Gastroesophageal sphincter (tissue), 2 donors: ENCODE results near the gene ZNF329.

Experiments
- POLR2A ChIP-seq, 2 donors: fragments of 450-650 bp; IDR thresholded peaks; one replicate each; pipeline ENCODE4 v1.6.1; 2017; ENCODE audit warnings: antibody characterized with exemption in 2 of 2, mild to moderate bottlenecking in 2 of 2, moderate library complexity in 1 of 2
- POLR2AphosphoS5 ChIP-seq: sonication (generic); formaldehyde crosslinking; IDR thresholded peaks from one replicate; pipeline ENCODE4 v1.6.1; 2017; ENCODE audit warnings: antibody characterized with exemption

GRCh38 chr19:58098682-58098998, 51.9 kb downstream of the ZNF329 start:
- no peak for TF ChIP-seq POLR2AphosphoS5
- no peak for TF ChIP-seq POLR2A (IDR thresholded peaks at IDR 0.05)
